Stimulated activated CD8-positive, alpha-beta memory T cell treated with anti-CD3 and anti-CD28 coated beads, Interleukin-12 subunit alpha, Interleukin-12 subunit beta, amount 100 ng/mL, for 24 hours (primary cell): ENCODE measurements around the gene STIMATE.

Experiments
- DNase-seq: peaks from one replicate; pipeline ENCODE4 v3.0.0-alpha.2; 2020; ENCODE audit errors: extremely low read depth

Gene STIMATE

GRCh38 chr3:52893723-52894122, 3.6 kb downstream of the STIMATE start:
- no peak for DNase-seq

GRCh38 chr3:52892625-52893311, 4.6 kb downstream of the STIMATE start:
- no peak for DNase-seq

- no peak for DNase-seq
Measured at GRCh38 chr3:52892290-52892624, 5.1 kb downstream of the STIMATE start.

DNA sequence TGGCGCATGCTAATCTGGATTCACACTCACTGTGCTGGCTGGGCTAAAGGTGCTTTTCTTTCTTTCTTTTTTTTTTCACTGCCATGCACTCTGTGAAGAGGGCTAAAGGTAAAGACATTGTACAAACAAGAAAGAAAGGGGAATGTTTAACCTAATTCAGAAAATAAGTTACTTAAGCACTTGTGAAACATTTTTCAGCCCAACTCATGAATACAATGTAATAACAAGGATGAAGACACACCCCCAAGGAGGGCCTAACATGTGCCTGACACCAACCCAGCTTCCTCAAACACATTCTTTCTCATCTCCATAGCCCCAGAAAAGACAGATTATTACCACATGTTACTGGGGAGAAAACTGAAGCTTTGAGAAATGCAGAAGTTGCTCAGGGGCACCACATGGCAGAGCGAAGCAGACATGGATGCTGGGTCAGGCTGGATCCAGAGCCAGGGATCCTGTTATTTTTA, 5.7 kb downstream of the STIMATE start:
- DNase-seq, result no peak

DNA sequence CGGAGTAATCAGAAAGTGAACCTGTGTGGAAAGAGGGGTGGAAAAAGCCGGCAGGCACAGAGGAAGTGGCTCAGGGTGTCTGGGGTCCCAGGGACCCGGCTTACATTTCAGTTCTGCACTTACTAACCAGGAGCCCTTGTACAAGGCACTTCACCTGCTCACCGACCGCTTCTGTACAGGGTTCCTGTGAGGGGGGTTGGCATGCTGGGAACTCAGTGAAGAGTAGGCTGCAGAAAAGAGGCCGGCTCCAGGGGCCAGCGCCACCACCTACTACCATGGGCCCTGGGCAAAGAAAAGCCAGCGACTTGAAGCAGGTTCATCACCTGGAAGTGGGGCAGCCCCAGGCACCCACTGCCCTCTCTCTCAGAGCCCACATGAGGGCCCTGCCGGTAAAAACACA, 6.2 kb downstream of the STIMATE start:
- peak; percentile 23 for DNase-seq

DNA sequence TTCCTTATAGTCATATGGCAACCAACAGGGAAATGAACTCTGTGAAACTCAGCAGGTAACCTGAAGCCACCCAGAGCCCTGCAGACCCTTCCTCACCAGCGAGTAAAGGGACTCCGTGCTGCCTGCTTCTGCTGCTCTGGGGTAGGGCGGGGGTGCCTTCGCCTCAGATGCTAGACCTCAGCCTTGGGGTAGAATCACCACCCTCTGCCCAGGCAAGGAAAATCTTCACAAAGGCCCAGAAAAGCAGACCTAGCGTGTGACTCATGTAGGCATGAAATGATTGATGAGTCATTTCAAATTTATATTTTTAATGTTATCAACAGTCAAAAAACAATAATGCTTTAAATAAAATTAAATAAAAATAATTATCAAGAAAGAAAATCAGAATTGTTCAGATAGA, 6.6 kb downstream of the STIMATE start:
- no peak for DNase-seq

DNA sequence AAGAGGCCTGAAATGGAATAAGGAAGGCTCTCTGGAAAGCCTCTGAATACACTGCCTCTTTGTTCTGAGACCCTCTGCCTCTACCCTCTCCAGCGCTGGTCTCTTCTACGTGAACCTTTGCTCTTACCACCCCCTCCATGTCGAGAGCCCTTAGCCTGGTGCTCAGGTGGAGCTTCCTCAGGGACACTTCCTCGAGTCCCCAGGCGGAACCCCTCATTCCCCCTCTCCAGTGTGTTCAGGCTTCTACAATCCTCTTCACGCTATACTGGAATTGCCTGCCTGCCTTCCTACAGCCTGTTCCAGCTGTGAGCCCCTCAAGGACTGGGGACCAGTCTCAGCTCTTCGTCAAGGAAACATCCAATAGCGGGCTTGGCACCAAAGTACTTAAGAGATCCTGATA, 7.4 kb downstream of the STIMATE start:
- no peak for DNase-seq

DNA sequence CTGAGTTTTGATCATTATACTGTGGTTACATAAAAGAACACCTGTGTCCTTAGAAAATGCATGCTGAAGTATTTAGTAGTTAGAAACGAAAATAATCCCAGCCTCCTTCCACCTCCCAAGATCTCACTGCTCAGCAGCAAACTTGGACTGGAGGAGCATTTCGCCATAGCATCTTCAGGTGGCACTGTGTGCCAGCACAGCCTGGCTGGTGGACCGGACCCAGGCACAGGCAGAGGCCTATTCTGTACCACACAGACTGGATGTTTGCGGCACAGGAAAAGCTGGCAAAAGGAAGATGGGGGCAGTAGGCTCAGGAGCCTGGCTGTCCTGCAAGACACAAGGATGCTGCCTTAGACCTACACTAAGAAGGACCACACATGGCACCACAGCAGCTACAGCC, 10.2 kb downstream of the STIMATE start:
- no peak for DNase-seq

DNA sequence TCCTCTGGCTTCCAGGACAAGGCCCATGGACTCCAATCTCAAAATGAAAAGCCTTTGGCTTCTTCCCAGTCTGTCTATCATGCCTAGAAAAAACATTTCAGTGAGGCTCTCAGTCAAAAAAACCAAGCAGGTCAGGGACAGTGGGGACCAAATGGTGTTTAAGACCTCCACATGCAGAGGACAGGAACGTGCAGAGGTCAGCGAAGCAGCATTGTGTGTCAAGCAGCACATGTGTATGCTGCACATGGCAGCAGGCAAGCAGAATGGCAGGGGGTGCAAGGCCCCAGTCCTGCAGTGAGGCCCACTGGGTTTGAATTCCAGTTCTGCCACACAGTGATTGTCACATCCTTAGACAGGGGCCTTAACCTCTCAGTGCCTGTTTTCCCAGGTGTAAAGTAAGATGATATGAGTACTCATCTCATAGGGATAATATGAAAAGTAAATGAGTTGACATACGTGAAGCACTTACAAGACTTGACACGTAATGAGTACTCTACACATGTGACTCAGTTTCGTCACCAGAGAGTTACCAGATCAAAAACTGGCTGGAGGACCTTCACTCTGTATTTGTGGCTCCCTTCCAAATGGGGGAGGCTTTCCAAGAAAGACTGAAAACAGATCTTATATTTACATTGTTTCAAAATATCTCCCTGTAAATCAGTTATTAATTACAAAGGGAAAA, 11.2 kb downstream of the STIMATE start:
- no peak for DNase-seq

DNA sequence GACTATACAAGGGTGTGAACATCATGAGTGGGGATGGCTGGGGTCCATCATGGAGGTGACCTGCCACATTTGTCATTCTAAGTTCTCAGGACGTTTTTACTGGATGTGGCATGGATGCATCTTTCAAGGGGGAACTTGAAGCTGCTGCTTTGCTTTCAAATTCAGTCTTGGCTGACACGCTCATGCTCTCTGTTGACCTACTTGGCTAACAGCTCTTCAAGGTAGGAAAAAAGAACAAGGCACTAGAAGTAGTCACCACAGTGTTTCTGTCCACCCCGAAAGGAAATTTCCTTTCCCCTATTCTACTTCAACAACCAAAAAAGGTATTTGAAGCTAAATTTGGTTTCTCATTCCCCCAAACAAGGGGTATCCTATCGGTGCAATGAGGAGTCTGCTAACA, 15.0 kb downstream of the STIMATE start:
- no peak for DNase-seq

DNA sequence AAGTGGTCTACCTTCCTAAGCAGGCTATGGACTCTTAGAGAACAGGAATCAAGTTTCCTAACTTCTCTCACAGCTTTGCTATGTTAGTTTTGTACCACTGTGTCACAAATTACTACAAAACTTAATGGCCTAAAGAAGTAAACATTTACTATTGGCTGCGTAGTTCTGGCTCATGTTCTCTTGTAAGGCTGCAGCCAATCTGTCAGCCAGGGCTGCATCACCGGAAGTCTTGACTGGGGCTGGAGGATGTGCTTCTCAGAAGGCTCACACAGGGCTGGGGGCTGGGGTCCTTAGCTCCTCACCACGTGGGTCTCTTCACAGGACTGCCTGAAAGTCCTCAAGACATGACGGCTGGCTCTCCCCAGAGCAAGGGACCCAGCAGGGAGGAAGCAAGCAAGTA, 15.5 kb downstream of the STIMATE start:
- DNase-seq, result no peak

DNA sequence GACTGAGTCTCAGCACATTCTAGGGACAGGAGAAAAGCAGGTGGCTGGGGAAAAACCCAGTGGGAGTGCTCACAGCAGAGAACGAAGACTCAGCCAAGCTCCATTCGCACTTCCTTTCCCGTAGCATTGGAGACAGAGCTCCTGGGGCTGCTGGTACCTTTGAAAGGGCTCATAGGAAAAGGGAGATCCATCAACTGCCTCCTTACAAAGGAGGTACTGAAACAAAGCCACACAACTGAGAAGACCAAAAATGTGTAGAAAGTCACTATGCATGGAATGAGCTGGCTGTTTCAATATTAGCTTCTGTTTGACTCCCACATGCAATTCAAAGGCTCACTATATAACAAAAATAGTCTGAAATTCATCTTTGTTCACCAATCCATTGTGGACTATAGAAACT, 16.9 kb downstream of the STIMATE start:
- DNase-seq, result no peak

DNA sequence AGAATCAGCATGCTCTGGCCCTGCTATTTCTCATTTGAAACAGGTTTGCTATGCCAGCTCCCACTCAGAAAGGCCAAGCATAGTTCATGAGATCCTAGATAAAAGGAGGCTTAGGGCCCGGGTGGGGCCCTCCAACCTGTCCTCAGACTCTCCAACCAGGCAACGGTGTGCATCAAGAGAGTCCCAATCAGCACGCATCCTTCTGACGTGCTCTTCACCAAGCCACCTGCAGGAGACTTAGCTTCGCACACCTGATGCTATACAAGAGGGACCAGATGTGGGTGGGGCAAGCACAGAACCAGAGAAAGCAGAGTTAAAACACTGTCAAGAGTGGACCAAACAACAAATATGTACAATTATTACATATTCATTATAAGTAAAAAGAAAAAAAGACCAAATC, 17.3 kb downstream of the STIMATE start:
- no peak for DNase-seq

- no peak for DNase-seq
Measured at GRCh38 chr3:52879581-52879980, 17.8 kb downstream of the STIMATE start.

- DNase-seq, result no peak
Measured at GRCh38 chr3:52879090-52879489, 18.3 kb downstream of the STIMATE start.

DNA sequence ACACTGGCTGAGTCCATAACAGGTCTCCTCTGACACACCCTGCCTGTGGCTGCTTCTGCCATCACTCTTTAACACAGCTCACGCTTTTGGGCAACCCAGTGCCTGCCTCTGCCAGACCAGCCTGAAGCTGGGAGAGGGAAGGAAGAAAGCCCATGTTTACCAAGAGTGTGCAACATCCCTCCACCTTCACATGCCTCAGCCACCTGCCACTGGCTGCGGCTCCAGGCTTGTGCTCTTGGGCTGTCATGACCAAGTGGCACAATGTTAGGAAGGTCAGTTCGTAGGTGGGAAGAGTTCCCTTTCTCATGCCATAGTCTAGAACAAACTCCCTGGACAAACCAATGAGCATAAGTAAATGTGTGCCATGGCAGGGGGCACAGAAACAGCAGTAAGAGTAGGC, 20.3 kb downstream of the STIMATE start:
- DNase-seq, result no peak

GRCh38 chr3:52874864-52875587, 22.3 kb downstream of the STIMATE start:
- DNase-seq, result no peak

GRCh38 chr3:52874160-52874701, 23.1 kb downstream of the STIMATE start:
- DNase-seq, result no peak

DNA sequence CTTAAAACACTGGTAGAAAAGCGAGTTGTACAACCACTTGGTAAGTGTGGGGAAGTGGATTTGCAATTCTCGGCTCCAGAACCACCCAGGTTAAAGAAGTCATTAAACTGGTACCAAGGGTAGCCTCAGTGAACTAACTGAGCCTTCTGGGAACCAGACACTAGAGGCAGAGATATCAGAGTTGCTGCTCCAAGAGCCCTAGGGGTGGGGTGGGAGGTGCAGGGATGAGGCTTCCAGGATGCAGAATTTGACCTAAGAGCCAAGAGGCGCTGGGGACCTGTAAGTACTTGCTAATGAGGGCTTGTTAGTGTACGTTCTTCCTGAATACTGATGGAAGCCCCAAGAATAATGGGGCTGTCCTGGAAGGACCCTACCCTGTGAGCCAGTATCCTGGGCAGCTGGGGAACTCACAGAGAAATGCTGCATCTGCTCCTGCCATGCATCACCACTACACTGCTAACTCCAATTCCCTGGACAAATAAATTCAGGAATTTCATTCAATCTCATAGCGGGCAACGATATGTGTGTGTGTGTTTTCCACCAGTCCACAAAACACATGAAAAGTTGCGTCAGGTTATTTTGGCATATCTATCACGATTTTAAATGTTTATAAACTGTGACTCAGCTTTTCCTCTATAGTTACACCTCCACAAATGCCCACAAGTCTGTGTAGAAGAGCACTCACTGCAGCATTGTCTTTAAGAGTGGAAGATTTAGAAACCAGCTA, 23.8 kb downstream of the STIMATE start:
- no peak for DNase-seq

DNA sequence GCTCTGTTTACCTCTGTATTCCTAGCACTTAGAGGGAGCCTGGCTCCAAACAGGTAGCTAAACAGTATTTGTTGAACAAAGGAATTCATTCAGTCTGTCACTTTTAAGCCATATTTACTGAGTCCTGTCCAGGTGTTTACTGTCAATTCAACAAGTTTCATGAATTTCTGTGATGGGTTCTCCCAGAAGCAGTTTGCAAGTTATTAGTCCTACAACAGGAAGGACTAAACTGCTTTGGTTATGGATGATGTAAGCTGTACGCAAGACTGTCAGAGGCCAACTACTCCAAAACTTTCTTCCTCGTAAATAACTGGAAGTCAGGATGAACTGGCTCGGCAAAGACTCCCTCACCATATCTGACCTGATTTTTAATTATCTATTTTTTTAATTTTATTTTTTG, 25.1 kb downstream of the STIMATE start:
- no peak for DNase-seq

DNA sequence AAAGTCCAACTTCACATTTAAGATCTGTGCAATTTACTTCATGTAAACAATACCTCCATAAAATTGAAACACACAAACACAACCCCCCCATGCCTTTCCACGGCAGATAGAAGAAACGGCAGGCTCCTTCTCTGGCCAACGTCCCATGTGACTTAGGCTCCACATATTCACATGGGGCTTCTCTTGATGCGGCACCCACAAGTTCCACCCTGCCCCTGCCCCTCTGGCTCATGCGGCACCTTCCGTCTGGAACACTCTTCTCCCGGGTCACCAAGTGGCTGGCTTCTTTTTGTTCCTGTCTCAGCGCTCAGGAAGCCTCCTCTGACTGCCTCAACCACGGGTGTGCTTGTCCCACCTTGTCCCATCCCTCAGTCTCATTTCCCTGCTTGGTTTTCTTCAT, 25.6 kb downstream of the STIMATE start:
- DNase-seq, result no peak

DNA sequence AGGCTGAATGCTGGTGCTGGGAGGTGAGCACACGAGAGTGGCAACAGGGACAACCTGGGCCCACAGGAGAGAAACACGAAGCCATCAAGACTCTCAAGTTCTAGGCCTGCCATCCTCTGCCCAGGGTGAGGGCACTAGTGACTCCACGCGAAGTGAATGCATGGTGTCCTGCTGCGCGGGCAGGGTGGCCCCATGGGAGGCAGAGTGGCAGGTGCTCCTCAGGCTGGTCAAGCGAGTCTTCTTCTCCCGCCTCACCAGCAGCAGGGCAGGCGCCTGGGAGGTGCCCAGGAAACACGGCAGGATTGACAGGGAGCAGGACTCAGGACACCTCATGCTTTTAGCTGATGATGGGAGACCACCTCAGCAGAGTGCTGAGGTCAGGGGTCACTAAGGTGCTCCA, 26.9 kb downstream of the STIMATE start:
- DNase-seq, result no peak
